HG03108 (cell line): Measurements from ENCODE around the gene HNRNPR.
"Not testable (repeated sequence)": the region's sequence is repeated elsewhere in the genome, so short reads cannot be mapped to it uniquely, and the experiment has no call there.

Experiments
- ATAC-seq: cut with Tn5 transposase; IDR thresholded peaks from one replicate; pipeline ENCODE4 v1.9.1; 2021; ENCODE audit warnings: moderate library complexity; ENCODE audit not compliant: unreplicated experiment

The HNRNPR gene

GRCh38 chr1:23331713-23332112 lies 12.4 kb downstream of the HNRNPR start:
- no peak for ATAC-seq

GRCh38 chr1:23330846-23331245 lies 13.2 kb downstream of the HNRNPR start:
- no peak for ATAC-seq

DNA sequence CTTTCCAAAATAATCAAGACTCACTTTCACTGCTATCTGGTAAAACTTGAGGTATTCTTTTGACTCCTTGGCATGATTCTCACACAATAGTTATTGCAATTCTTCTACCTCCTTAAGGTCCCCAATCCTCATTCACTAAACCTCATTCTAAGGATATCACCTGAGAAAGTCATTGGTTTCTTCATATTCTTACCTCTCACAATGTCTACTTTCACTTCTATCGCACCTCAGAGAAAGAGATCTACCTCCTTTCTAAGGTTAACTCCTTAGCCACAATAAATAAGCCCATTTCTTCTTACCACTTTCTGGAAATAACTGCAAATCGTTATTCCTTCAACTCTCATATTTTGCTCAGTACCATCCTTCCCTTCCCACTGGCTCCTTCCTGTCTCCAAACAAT lies 18.7 kb downstream of the HNRNPR start:
- ATAC-seq, result no peak

DNA sequence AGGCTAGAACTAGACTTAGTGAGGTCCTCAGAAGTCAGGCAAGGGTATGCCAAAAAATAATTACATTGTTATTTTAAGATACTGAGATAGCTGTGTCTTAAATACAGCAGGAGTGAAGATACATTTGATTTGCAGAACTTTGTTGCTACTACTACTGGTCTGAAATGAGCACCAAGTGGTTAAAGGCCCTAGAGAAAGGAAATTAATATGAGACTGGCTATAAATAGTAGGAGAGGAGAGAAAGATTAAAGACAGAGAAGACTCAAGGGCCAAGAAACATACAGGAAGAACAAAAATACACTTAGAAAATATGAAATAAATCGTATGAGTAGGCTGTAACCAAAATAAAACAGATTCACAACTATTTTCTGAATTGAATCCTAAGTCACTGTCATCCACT lies 21.3 kb downstream of the HNRNPR start:
- ATAC-seq, result no peak

- not testable (repeated sequence) for ATAC-seq
Observed at GRCh38 chr1:23310280-23310679, 33.8 kb downstream of the HNRNPR start.

DNA sequence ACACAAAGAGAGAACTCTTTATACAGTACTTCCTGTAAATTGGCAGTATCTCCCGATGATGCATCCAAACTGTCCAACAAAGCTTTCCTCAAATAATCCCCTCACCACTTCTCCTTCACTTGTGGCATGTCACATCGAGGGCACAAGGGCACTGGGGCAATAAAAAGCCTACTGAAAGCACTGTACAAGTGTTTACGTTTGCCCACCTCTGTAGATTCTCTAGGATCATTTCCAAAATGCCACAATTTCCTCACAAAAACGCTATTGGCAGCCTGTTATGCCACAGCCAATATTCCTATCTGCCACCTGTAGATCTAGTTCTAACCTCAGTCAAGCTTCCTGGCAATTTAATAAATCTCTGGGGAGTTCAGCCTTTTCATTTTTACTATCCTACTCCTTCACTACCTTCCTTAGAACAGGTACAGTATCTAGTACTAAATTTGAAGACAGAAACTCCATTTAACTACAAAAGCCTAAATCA lies 39.9 kb downstream of the HNRNPR start:
- ATAC-seq, result no peak

DNA sequence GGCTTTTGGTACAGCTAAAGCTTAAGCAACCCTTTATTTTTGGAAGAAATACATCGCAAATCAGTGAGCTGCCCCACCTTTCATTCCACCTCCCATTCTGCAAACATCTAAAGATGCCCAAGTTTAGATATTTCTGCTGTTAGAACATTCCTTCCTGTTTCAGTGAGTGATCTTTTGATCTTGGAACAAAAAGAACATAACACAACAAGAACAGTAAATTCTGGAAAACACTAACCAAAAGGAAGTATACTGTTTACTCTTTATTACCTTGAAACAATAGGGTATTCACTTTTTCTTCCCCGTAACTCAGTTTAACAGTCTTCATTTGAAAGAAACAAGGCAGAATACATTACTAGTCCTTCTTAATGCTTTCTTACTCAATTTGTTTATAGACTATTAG lies 40.6 kb downstream of the HNRNPR start:
- ATAC-seq, result no peak

GRCh38 chr1:23296931-23297330 lies 47.2 kb downstream of the HNRNPR start:
- ATAC-seq, result no peak

DNA sequence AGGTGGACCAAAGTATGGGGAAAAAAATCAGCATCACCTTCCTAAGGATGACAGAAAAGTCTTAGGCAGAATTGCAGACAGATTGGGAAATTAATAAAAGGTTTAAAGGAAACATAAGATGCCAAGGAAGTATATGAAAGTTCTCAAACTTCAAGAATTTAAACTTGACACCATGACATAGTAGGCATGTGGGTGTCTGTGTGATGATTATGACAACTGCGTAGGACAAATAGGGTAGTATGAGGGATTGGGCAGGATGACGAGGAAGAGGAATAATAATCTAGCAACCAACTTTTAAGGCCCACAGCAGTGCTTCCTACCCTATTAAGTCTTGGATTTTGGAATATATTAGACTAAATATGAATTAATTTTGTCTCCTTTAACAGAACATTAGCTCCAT lies 52.4 kb downstream of the HNRNPR start:
- no peak for ATAC-seq

GRCh38 chr1:23290836-23291565 lies 53.1 kb downstream of the HNRNPR start:
- no peak for ATAC-seq

GRCh38 chr1:23288671-23289070 lies 55.4 kb downstream of the HNRNPR start:
- no peak for ATAC-seq

GRCh38 chr1:23288201-23288600 lies 55.9 kb downstream of the HNRNPR start:
- ATAC-seq, result no peak

GRCh38 chr1:23286401-23286800 lies 57.7 kb downstream of the HNRNPR start:
- no peak for ATAC-seq

DNA sequence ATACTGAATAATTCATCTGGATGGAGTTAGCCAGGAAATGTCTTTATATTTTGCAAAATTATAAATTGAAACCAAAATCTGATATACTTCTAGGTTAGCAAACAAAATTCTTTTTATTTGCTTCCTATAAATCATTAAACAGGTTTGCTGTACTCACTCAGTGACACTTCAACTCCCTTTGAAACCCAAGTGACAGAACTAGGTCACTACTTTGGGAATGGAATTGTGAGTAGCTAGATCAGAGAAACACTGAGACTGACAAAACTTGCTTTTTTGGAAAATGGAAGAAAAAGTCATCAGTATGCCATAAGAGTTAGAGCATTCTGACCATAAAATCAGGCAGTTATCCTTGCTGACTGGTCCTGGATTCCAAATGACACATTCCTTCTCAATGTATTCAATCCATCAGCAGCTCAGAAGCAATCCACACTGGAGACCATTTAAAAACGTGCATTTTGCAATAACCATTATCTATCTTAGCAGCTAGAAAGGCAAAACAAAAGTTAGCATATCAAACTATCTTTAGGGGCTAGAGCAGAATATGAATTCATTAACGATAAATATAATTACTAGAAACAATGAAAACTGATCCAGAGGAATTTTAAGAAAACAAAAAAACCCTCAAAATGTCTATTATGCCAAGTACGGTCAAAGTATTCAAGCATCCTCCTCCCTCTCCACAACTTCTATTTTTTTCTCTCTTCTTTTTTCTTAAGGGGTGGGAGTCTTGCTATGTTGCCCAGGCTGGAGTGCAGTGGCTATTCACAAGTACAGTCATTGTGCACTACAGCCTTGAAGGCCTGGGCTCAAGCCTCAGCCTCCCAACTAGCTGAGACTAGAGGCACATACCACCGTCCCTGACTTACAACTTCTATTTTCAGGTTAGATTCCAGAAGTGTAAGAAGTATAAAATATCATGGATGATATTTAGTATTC lies 60.1 kb downstream of the HNRNPR start:
- ATAC-seq, result no peak

DNA sequence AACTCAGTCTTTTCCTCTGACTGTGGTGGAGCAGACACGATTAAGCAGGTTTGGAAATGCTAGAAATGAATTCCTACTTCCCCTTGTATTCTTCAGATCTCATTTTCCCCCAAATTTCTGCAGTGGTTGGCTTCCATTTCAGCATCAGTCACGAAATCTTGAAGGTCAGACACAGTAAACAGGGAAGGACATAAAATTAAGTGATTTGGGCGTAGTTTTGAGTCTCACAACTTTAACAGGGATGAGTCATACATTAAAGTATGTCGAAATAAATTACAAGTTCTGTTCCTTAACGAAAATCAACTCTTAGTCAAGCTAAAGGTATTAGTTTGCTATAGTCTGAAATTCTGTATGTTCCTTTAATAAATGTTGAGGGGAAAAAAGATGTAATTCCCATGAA lies 61.1 kb downstream of the HNRNPR start:
- no peak for ATAC-seq

DNA sequence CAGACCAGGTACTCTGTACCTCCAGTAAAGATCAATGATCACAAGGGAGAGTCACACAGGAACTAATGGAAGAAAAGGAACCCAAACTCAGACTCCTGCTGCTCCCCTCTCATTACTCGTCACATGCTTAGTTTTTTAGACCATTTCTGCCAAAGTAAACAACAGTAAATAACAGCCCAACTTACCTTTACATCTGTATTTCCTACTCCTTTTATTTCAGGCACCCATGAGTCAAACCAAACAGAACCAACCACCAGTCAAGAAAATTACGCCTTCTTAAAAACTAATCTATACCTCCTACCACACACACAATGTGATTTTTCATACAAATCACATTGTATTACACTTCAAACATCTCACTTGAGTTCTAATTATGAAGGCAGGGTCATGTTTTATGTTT lies 65.4 kb downstream of the HNRNPR start:
- ATAC-seq, result no peak

- ATAC-seq, result no peak
Observed at GRCh38 chr1:23276531-23276930, 67.6 kb downstream of the HNRNPR start.

DNA sequence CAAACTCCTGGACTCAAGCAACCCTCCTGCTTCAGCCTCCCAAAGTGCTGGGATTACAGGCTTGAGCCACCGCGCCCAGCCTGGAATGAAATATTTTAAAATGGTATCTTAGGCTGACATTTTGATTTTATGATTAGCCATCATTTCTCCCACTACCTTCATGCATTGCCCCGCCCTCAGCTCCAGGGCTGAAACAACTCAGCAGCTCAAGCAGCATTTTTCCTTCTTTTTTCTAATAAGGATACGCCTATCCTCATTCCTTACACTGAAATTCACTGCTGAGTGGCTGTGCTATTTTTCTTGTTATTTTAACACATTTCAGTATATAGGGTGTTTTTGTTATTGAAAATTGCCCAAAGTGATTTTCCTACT lies 70.0 kb downstream of the HNRNPR start:
- no peak for ATAC-seq

DNA sequence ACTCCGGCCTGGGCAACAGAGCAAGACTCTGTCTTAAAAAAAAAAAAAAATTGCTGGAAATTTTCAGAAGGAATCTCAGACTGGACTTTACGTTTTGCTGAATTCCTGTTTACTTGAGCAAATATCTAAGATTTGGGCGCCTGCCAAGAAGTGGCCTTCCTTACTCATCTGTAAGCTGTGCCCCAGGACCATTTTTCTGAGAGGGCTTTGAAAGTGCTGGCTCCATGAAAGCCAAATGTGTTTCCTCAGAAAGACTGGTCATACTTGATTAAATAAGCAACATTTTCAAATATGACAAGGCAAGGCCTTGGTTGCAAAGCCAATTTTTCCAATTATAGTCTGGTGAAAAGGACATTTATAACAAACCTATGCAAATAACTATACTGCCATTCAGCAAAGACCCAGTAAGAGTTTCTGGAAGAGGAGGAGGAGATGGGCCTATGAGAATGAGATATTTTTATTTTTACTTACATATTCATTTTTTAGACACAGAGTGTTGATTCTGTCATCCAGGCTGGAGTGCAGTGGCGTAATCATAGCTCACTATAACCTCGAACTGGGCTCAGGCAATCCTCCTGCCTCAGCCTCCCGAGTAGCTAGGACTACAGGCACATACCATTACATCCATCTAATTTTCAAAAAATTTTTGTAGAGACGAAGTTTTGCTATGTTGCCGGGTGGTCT lies 70.5 kb downstream of the HNRNPR start:
- no peak for ATAC-seq

DNA sequence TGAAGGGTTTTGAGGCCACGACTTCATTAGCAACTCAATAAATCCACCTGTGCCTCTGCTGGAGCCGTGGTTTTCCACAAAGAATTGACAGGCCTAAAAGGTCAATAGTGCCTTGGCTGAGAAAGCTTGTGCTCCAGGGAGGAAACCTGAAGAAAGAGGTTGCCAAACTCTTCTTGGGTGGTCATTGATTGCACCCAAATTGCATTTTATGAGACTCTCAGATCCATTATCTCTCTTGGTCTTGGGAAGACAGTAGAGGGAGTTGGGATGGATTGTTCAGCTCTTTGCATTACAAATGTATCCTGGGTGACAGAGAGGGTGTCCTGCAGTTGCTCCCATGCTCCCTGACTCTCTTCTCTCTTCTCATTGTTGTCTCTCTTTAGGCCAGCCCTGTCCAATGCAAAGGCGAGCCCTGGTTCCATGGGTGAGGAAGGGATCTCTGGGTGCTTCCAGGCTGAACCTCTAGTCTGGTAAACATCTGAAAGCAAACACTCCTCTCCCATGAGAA lies 80.7 kb downstream of the HNRNPR start:
- ATAC-seq, result no peak

DNA sequence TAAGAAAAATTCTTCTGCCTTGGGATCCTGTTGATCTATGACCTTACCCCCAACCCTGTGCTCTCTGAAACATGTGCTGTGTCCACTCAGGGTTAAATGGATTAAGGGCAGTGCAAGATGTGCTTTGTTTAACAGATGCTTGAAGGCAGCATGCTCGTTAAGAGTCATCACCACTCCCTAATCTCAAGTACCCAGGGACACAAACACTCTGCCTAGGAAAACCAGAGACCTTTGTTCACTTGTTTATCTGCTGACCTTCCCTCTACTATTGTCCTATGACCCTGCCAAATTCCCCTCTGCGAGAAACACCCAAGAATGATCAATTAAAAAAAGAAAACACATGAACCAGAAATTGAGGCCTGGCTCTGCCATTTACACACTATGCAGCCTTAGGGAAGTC lies 86.0 kb downstream of the HNRNPR start:
- ATAC-seq, result not testable (repeated sequence)
